KMS-11 (cell line): ENCODE measurements around the gene TIGAR.

Source experiments
- H2AFZ ChIP-seq: fragments of 200-600 bp; sonication (generic); 2 replicates; pipeline ENCODE4 v1.6.1; 2016; ENCODE audit warnings: antibody characterized with exemption, mixed run types, low read depth
- H3K27ac ChIP-seq: fragments of 200-600 bp; sonication (generic); 2 replicates; pipeline ENCODE4 v1.6.1; 2016; ENCODE audit warnings: mild to moderate bottlenecking, mixed run types
- H3K27me3 ChIP-seq: fragments of 200-600 bp; sonication (generic); 2 replicates; pipeline ENCODE4 v1.6.1; 2017; ENCODE audit warnings: mild to moderate bottlenecking, low read depth, mixed run types, moderate library complexity; ENCODE audit not compliant: insufficient read depth
- H3K36me3 ChIP-seq: fragments of 200-600 bp; sonication (generic); 2 replicates; pipeline ENCODE4 v1.6.1; 2017; ENCODE audit warnings: mild to moderate bottlenecking, mixed run types; ENCODE audit not compliant: insufficient read depth
- H3K4me1 ChIP-seq: fragments of 200-600 bp; sonication (generic); 2 replicates; pipeline ENCODE4 v1.6.1; 2016; ENCODE audit warnings: mild to moderate bottlenecking, low read depth, mixed run types; ENCODE audit not compliant: poor library complexity, severe bottlenecking
- H3K4me2 ChIP-seq: fragments of 200-600 bp; sonication (generic); 2 replicates; pipeline ENCODE4 v1.7.0; 2016; ENCODE audit warnings: mild to moderate bottlenecking, mixed run types
- H3K4me3 ChIP-seq: fragments of 200-600 bp; sonication (generic); IDR thresholded peaks from 2 replicates; pipeline ENCODE4 v1.6.1; 2017; ENCODE audit warnings: low read depth, low read length, mixed read lengths; ENCODE audit not compliant: insufficient read depth
- H3K79me2 ChIP-seq: fragments of 200-600 bp; sonication (generic); 2 replicates; pipeline ENCODE4 v1.6.1; 2016; ENCODE audit warnings: low read depth, mixed run types; ENCODE audit not compliant: insufficient read depth
- H3K9ac ChIP-seq: fragments of 200-600 bp; sonication (generic); 2 replicates; pipeline ENCODE4 v1.6.1; 2016; ENCODE audit warnings: mild to moderate bottlenecking, mixed run types
- H4K20me1 ChIP-seq: fragments of 200-600 bp; sonication (generic); 2 replicates; pipeline ENCODE4 v1.6.1; 2016; ENCODE audit warnings: mild to moderate bottlenecking, mixed run types; ENCODE audit not compliant: insufficient read depth
- TF ChIP-seq, protein P1 (sequence below): fragments of 200-600 bp; sonication (generic); conservative IDR thresholded peaks from 2 replicates; pipeline ENCODE4 v1.6.1; 2017; ENCODE audit warnings: low read depth, mild to moderate bottlenecking, antibody characterized with exemption, low read length, moderate library complexity, mixed read lengths

Gene TIGAR

DNA sequence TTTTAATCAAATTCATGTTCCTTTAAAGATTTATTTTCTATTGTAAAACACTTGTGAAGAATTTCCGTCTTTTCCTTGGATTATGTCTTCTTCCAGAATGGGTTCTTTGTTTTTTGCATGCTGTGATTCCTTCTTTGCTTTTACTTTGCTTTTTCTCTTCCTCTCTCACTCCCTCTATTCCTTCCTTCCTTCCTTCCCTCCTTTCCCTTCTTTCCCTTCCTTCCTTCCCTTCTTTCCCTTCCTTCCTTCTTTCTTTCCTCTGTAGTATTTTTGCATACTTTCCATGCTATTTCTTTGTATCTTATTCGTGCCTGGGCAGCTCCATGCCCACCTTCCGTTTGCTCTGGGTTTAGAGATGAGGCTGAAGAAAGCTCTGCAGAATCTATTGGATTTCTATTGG is 80.1 kb downstream of the TIGAR start:
- no peaks in the 10 kb centered on the region for H3K79me2 ChIP-seq
- TF ChIP-seq, protein P1, sequence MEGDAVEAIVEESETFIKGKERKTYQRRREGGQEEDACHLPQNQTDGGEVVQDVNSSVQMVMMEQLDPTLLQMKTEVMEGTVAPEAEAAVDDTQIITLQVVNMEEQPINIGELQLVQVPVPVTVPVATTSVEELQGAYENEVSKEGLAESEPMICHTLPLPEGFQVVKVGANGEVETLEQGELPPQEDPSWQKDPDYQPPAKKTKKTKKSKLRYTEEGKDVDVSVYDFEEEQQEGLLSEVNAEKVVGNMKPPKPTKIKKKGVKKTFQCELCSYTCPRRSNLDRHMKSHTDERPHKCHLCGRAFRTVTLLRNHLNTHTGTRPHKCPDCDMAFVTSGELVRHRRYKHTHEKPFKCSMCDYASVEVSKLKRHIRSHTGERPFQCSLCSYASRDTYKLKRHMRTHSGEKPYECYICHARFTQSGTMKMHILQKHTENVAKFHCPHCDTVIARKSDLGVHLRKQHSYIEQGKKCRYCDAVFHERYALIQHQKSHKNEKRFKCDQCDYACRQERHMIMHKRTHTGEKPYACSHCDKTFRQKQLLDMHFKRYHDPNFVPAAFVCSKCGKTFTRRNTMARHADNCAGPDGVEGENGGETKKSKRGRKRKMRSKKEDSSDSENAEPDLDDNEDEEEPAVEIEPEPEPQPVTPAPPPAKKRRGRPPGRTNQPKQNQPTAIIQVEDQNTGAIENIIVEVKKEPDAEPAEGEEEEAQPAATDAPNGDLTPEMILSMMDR: no peak
- no peak overlapping the region for H3K4me2 ChIP-seq
- no peaks in the 10 kb centered on the region for H3K36me3 ChIP-seq
- no peaks in the 10 kb centered on the region for H3K4me1 ChIP-seq
- H3K9ac ChIP-seq: no peak overlapping the region
- no peak overlapping the region for H2AFZ ChIP-seq
- no peak overlapping the region for H3K4me3 ChIP-seq
- H3K27ac ChIP-seq: no peak overlapping the region
- no peaks in the 10 kb centered on the region for H3K27me3 ChIP-seq
- H4K20me1 ChIP-seq: no peaks in the 10 kb centered on the region

DNA sequence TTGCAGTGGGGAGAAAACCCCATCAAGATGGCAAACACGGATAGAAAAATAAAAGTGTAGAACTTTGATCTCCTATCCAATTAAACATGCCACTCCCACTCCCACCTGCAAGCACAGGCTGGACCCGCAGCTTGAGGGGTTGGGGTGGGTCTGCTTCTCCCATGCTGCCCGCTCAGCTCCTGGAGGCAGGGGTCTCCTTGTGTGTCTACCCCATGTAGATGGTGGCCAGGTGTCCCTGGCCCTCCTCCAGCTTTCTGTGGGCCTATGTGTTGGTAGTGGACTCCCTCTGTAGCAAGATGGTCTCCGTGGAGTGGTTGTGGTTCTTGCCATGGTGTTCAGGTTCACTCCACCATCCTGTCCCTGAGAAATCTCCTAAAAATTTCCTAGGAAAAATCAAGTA is 82.0 kb downstream of the TIGAR start:
- Histone ChIP-seq H4K20me1 (no peaks in the 10 kb centered on the region), H3K36me3 (no peaks in the 10 kb centered on the region), H3K4me3 (no peak overlapping the region), H3K27ac (no peak overlapping the region), H2AFZ (no peak overlapping the region), H3K4me2 (no peak overlapping the region), H3K9ac (no peak overlapping the region), H3K27me3 (no peaks in the 10 kb centered on the region), H3K4me1 (no peaks in the 10 kb centered on the region), H3K79me2 (no peaks in the 10 kb centered on the region)
- TF ChIP-seq, protein P1: no peak
